ENCODE results near the gene ARHGAP42.

DNA sequence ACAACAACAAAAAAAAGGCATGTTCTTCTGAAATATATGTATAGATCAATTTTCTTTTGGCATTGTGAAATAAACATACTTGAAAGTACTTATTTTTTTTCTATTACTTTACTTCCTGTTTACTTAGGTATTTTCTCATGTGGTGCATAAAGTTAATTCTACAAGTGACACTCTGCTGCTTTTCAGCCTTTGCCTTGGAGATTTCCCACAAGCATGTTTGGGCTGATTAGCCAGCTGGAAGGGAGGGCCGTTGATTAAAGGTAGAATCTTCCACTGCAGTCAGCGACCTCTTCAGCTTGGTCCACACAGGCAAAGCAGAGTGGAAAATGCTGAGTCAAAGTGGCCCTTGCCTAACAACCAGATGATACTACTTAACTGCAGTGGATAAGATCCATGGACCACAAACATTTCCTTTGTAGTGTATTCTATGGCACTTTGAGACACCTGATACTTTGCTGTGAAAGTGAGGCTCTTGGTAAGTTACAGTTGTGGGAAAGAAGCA, 176.0 kb downstream of the ARHGAP42 start:
- TF ChIP-seq, protein P1, sequence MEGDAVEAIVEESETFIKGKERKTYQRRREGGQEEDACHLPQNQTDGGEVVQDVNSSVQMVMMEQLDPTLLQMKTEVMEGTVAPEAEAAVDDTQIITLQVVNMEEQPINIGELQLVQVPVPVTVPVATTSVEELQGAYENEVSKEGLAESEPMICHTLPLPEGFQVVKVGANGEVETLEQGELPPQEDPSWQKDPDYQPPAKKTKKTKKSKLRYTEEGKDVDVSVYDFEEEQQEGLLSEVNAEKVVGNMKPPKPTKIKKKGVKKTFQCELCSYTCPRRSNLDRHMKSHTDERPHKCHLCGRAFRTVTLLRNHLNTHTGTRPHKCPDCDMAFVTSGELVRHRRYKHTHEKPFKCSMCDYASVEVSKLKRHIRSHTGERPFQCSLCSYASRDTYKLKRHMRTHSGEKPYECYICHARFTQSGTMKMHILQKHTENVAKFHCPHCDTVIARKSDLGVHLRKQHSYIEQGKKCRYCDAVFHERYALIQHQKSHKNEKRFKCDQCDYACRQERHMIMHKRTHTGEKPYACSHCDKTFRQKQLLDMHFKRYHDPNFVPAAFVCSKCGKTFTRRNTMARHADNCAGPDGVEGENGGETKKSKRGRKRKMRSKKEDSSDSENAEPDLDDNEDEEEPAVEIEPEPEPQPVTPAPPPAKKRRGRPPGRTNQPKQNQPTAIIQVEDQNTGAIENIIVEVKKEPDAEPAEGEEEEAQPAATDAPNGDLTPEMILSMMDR (conservative IDR thresholded peaks at IDR 0.05; ENCODE audit: low read depth, low read length): no peak
- no peak for TF ChIP-seq EZH2 (IDR thresholded peaks at IDR 0.05; ENCODE audit: borderline replicate concordance, low read depth, low read length, poor library complexity, severe bottlenecking)

Data from A673 (cell line).